Neural progenitor cell (in vitro differentiated cells): ENCODE results near the gene GALNT18.

Experiments
- CTCF ChIP-seq: fragments of 200-600 bp; sonication (generic); IDR thresholded peaks from 2 replicates; pipeline ENCODE4 v1.5.1; 2017; ENCODE audit warnings: antibody characterized with exemption, mild to moderate bottlenecking
- EZH2phosphoT487 ChIP-seq: fragments of 200-600 bp; sonication (generic); IDR thresholded peaks from 2 replicates; pipeline ENCODE4 v1.6.1; 2017; ENCODE audit warnings: antibody characterized with exemption

- TF ChIP-seq EZH2phosphoT487: no peak
- no peak for TF ChIP-seq CTCF
Measured at GRCh38 chr11:11577251-11577855, 44.5 kb downstream of the GALNT18 start.
